ENCODE data around the gene CPED1. TPM values are rescaled to one million over a fixed set of nuclear protein-coding genes. Genes with fewer than 3 reads are reported as not detected.
"Not testable (repeated sequence)": the region's sequence is repeated elsewhere in the genome, so short reads cannot be mapped to it uniquely, and the experiment has no call there.

Gene CPED1
- total RNA-seq, 1 donor from 2014 or later: 4.3 TPM

GRCh38 chr7:121034929-121035328, 46.4 kb downstream of the CPED1 start:
- no peak for TF ChIP-seq CTCF (conservative IDR thresholded peaks at IDR 0.05)
- Mint-ChIP-seq H3K27ac (ENCODE audit: unreplicated experiment) (peak overlapping the region; percentile 25), H3K27me3 (ENCODE audit: low read depth) (no peaks in the 10 kb centered on the region), H3K4me1 (peaks cover 10% of the 10 kb centered on the region), H3K36me3 (ENCODE audit: low read depth) (peaks cover 6% of the 10 kb centered on the region), H3K9me3 (peaks cover 13% of the 10 kb centered on the region), H3K4me3 (no peak overlapping the region)
- no peak for DNase-seq (ENCODE audit: low read depth, low spot score)

DNA sequence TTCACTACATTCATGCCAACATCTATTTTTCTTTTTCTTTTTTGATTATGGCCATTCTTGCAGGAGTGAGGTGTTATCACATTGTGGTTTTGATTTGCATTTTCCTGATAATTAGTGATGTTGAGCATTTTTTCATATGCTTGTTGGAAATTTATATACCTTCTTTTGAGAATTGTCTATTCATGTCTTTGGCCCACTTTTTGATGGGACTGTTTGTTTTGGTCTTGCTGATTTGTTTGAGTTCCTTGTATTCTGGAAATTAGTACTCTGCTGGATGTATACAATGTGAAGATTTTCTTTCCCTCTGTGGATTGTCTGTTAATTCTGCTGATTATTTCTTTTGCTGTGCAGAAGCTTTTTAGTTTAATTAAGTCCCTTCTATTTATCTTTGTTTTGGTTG, 48.3 kb downstream of the CPED1 start:
- not testable (repeated sequence) for H3K27me3 Mint-ChIP-seq (ENCODE audit: low read depth); DNase-seq (ENCODE audit: low read depth, low spot score); H3K36me3 Mint-ChIP-seq (ENCODE audit: low read depth); H3K27ac Mint-ChIP-seq (ENCODE audit: unreplicated experiment); H3K4me3 Mint-ChIP-seq
- Mint-ChIP-seq H3K9me3 (peaks cover 13% of the 10 kb centered on the region), H3K4me1 (peaks cover 11% of the 10 kb centered on the region)

GRCh38 chr7:121037329-121037728, 48.8 kb downstream of the CPED1 start:
- DNase-seq (ENCODE audit: low read depth, low spot score); H3K4me3 Mint-ChIP-seq: not testable (repeated sequence)

GRCh38 chr7:121037957-121038716, 49.6 kb downstream of the CPED1 start:
- peaks cover 15% of the 10 kb centered on the region for H3K9me3 Mint-ChIP-seq
- H3K4me3 Mint-ChIP-seq: no peak overlapping the region
- H3K36me3 Mint-ChIP-seq (ENCODE audit: low read depth): peaks cover 6% of the 10 kb centered on the region
- DNase-seq (ENCODE audit: low read depth, low spot score): no peak
- no peak overlapping the region for H3K27ac Mint-ChIP-seq (ENCODE audit: unreplicated experiment)
- H3K4me1 Mint-ChIP-seq: peaks cover 9% of the 10 kb centered on the region
- H3K27me3 Mint-ChIP-seq (ENCODE audit: low read depth): no peaks in the 10 kb centered on the region
- TF ChIP-seq CTCF (conservative IDR thresholded peaks at IDR 0.05): no peak

More at GRCh38 chr7:121037329-121037728, 48.8 kb downstream of the CPED1 start:
- H3K27me3 Mint-ChIP-seq (ENCODE audit: low read depth); H3K36me3 Mint-ChIP-seq (ENCODE audit: low read depth); H3K27ac Mint-ChIP-seq (ENCODE audit: unreplicated experiment): not testable (repeated sequence)
- peaks cover 12% of the 10 kb centered on the region for H3K4me1 Mint-ChIP-seq
- peaks cover 13% of the 10 kb centered on the region for H3K9me3 Mint-ChIP-seq

DNA sequence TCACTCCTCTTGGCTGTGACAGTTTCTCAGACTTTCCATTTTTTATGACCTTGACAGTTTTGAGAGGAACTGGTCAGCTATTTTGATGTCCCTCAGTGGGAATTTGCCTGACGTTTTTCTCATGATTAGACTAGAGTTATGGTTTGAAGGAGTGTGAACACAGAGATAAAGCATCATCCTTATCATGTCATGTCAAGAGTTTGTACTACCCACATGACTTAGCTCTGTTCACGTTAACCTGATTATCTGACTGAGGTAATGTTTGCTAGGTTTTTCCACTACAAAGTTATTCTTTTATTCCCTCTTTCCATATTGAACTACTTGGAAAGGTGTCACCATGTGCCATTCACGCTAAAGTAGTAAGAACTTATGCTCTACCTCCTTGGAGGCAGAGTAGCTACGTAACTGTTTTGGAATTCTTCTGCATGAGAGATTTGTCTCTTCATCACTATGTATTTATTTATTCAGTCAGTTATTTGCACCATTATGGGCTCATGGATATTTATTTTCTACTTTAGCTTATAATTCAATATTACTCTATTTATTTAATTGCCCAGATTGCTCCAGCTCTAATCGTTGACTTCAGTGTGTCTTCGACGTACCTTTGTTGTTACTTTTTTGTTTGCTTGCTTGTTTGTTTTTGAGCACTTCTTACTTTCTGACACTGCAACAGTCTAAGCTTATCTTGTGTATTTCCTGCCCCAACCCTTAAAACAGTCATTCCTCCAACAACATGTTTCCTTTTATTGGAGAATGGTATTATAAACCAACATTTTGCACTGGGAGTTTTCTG, 50.4 kb downstream of the CPED1 start:
- Mint-ChIP-seq H3K27ac (ENCODE audit: unreplicated experiment) (no peak overlapping the region), H3K4me1 (peaks cover 8% of the 10 kb centered on the region), H3K27me3 (ENCODE audit: low read depth) (no peaks in the 10 kb centered on the region), H3K36me3 (ENCODE audit: low read depth) (peaks cover 6% of the 10 kb centered on the region), H3K9me3 (peaks cover 15% of the 10 kb centered on the region), H3K4me3 (no peak overlapping the region)
- no peak for DNase-seq (ENCODE audit: low read depth, low spot score)
- no peak for TF ChIP-seq CTCF (conservative IDR thresholded peaks at IDR 0.05)

GRCh38 chr7:121039510-121039822, 51.0 kb downstream of the CPED1 start:
- no peak overlapping the region for H3K27ac Mint-ChIP-seq (ENCODE audit: unreplicated experiment)
- no peak overlapping the region for H3K4me3 Mint-ChIP-seq
- H3K4me1 Mint-ChIP-seq: peaks cover 8% of the 10 kb centered on the region
- H3K27me3 Mint-ChIP-seq (ENCODE audit: low read depth): no peaks in the 10 kb centered on the region
- peaks cover 6% of the 10 kb centered on the region for H3K36me3 Mint-ChIP-seq (ENCODE audit: low read depth)
- DNase-seq (ENCODE audit: low read depth, low spot score): no peak
- no peak for TF ChIP-seq CTCF (conservative IDR thresholded peaks at IDR 0.05)
- peaks cover 15% of the 10 kb centered on the region for H3K9me3 Mint-ChIP-seq
